Stimulated activated CD4-positive, alpha-beta T cell treated with anti-CD3 and anti-CD28 coated beads, Interleukin-4, amount 100 ng/mL, for 4 hours (primary cell): ENCODE measurements around the gene SELENOK.

Experiments used
- DNase-seq, 2 experiments: peaks; one replicate each; pipeline ENCODE4 v3.0.0-alpha.2; 2020

The SELENOK gene

DNA sequence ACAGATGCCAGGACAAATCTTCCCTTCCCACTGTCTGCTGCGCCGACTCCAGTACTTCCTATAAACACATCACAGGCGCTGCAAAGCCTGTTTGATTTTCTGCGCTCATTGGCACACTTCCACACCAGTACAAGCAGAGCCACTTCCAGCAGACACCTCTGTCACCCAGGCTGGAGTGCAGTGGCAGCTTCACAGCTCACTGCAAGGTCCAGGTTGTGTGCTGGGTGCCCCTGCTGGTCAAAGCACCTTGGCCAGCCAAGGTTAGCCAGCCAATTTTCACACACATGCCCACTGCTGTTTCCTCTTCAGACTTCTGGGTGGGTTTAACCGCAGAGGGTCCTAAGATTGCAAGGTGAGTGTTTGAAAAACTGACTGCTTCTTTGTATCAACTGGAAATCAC, 50.4 kb downstream of the SELENOK start:
- DNase-seq = no peak

GRCh38 chr3:53837331-53837730, 54.3 kb downstream of the SELENOK start:
- no peak for DNase-seq

- no peak for DNase-seq
Measured at GRCh38 chr3:53836084-53836872, 55.4 kb downstream of the SELENOK start.

- no peak for DNase-seq
Measured at GRCh38 chr3:53835257-53835656, 56.4 kb downstream of the SELENOK start.

DNA sequence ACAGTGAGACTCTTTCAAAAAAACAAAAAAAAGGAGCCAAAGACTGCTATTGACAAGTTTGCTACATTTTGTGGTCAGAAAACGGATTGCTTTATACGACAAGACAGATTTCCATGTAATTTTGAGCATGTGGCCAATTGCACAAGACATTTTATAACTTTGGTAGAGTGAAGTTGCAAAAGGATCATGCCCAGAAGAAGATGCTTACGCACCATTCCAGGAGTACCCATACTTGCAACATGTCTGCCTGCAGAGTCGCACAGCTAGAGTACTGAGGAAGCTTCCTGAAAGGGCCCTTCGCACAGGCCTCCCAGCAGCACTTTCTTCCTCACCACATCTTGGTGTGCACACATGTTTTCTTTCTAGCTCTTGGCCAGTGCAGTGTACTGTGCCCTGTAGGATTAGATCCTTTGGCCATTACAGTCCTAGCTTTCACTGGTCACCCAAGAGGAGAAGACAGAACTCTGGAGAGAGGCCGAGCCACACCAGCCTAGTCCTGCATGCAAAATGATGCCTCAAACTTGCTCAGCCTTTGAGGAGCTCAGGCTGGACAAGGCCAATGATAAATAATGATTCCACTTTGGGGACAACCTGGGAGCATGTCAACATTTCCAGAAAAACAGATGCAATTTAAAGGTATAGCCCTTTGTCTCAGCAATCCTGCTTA, 57.1 kb downstream of the SELENOK start:
- no peak for DNase-seq
